Measurements from ENCODE around the gene VGLL2. TPM values are rescaled to one million over a fixed set of nuclear protein-coding genes. Genes with fewer than 3 reads are reported as not detected.

VGLL2 gene
- total and polyA plus RNA-seq, 3 experiments from 2014 or later, result not detected

- DNase-seq, result no peak
- ChIA-PET POLR2A (no interaction called here), CTCF (no interaction called here)
- H3K9me3 ChIP-seq (ENCODE audit: low read length), result no peaks in the 10 kb centered on the region
- no peaks in the 10 kb centered on the region for H3K36me3 Mint-ChIP-seq
- H3K27me3 Mint-ChIP-seq, result peaks cover 6 to 16% of the 10 kb centered on the region in 2 donors
- no peak overlapping the region for H3K4me3 Mint-ChIP-seq
- no peaks in the 10 kb centered on the region for H3K27me3 ChIP-seq (ENCODE audit: insufficient read depth, low read length, poor library complexity, severe bottlenecking)
- H3K4me1 ChIP-seq (ENCODE audit: insufficient read depth, low read length), result no peaks in the 10 kb centered on the region
- no peak overlapping the region for H3K27ac Mint-ChIP-seq
- H3K4me1 Mint-ChIP-seq, result no peaks in the 10 kb centered on the region
- no peaks in the 10 kb centered on the region for H3K36me3 ChIP-seq (ENCODE audit: insufficient read depth, low read length)
- H3K9me3 Mint-ChIP-seq, result peaks cover 0 to 2% (median 0%) of the 10 kb centered on the region in 5 donors
- H3K27ac ChIP-seq (ENCODE audit: low read depth, low read length), result no peak overlapping the region
- H3K4me3 ChIP-seq (ENCODE audit: low read length), result no peak overlapping the region
Observed at GRCh38 chr6:117309069-117309468, 43.7 kb downstream of the VGLL2 start.

DNA sequence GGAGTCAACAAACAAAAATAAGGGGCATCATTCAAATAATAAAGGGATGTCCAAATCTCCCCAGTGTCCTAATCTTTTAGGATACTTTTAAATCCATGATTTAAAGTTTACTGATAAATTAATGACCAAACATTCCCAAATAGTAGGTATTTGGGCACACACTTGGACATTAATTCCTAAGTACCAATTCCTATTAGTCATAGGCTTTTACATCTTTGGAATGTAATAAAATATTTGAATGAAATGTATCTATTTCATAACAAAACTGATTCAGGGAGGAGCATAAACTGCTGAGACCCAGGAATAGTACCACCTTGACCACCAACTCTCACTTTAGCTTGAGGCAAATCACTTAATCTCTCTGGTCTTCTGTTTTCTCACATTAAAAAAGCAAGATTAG, 44.3 kb downstream of the VGLL2 start:
- H3K4me1 ChIP-seq (ENCODE audit: insufficient read depth, low read length), result no peaks in the 10 kb centered on the region

GRCh38 chr6:117311310-117311709, 46.0 kb downstream of the VGLL2 start:
- POLR2A ChIA-PET, result no interaction called here
- no peaks in the 10 kb centered on the region for H3K36me3 ChIP-seq (ENCODE audit: insufficient read depth, low read length)
- CTCF ChIA-PET, result no interaction called here

More for the DNA sequence above, 44.3 kb downstream of the VGLL2 start:
- H3K9me3 Mint-ChIP-seq, result peaks cover 0 to 2% (median 0%) of the 10 kb centered on the region in 5 donors
- Histone ChIP-seq H3K36me3 (ENCODE audit: insufficient read depth, low read length) (no peaks in the 10 kb centered on the region), H3K27ac (ENCODE audit: low read depth, low read length) (no peak overlapping the region), H3K9me3 (ENCODE audit: low read length) (no peaks in the 10 kb centered on the region), H3K4me3 (ENCODE audit: low read length) (no peak overlapping the region), H3K27me3 (ENCODE audit: insufficient read depth, low read length, poor library complexity, severe bottlenecking) (no peaks in the 10 kb centered on the region)
- POLR2A ChIA-PET, result no interaction called here
- no peak for DNase-seq
- no peak overlapping the region for H3K4me3 Mint-ChIP-seq
- CTCF ChIA-PET, result no interaction called here
- peaks cover 6 to 16% of the 10 kb centered on the region in 2 donors for H3K27me3 Mint-ChIP-seq
- no peaks in the 10 kb centered on the region for H3K4me1 Mint-ChIP-seq
- H3K27ac Mint-ChIP-seq, result no peak overlapping the region
- H3K36me3 Mint-ChIP-seq, result no peaks in the 10 kb centered on the region

GRCh38 chr6:117311726-117312125, 46.4 kb downstream of the VGLL2 start:
- no peak for DNase-seq
- Histone ChIP-seq H3K4me3 (ENCODE audit: low read length) (no peak overlapping the region), H3K4me1 (ENCODE audit: insufficient read depth, low read length) (no peaks in the 10 kb centered on the region), H3K36me3 (ENCODE audit: insufficient read depth, low read length) (no peaks in the 10 kb centered on the region), H3K27me3 (ENCODE audit: insufficient read depth, low read length, poor library complexity, severe bottlenecking) (no peaks in the 10 kb centered on the region), H3K9me3 (ENCODE audit: low read length) (no peaks in the 10 kb centered on the region), H3K27ac (ENCODE audit: low read depth, low read length) (no peak overlapping the region)
- ChIA-PET POLR2A (no interaction called here), CTCF (no interaction called here)
- Mint-ChIP-seq H3K36me3 (no peaks in the 10 kb centered on the region), H3K4me1 (no peaks in the 10 kb centered on the region), H3K27ac (no peak overlapping the region), H3K4me3 (no peak overlapping the region), H3K27me3 (peaks cover 8 to 9% of the 10 kb centered on the region in 2 donors), H3K9me3 (peaks cover 0 to 2% (median 0%) of the 10 kb centered on the region in 5 donors)

More at GRCh38 chr6:117311310-117311709, 46.0 kb downstream of the VGLL2 start:
- Histone ChIP-seq H3K27me3 (ENCODE audit: insufficient read depth, low read length, poor library complexity, severe bottlenecking) (no peaks in the 10 kb centered on the region), H3K9me3 (ENCODE audit: low read length) (no peaks in the 10 kb centered on the region), H3K4me1 (ENCODE audit: insufficient read depth, low read length) (no peaks in the 10 kb centered on the region), H3K4me3 (ENCODE audit: low read length) (no peak overlapping the region), H3K27ac (ENCODE audit: low read depth, low read length) (no peak overlapping the region)
- DNase-seq, result no peak
- no peaks in the 10 kb centered on the region for H3K36me3 Mint-ChIP-seq
- H3K27me3 Mint-ChIP-seq, result peaks cover 8% of the 10 kb centered on the region in 2 donors
- H3K4me1 Mint-ChIP-seq, result no peaks in the 10 kb centered on the region
- H3K9me3 Mint-ChIP-seq, result peaks cover 0 to 2% (median 0%) of the 10 kb centered on the region in 5 donors
- no peak overlapping the region for H3K27ac Mint-ChIP-seq
- no peak overlapping the region for H3K4me3 Mint-ChIP-seq

GRCh38 chr6:117317261-117317660, 51.9 kb downstream of the VGLL2 start:
- ChIA-PET POLR2A (no interaction called here), CTCF (no interaction called here)
- Mint-ChIP-seq H3K36me3 (no peaks in the 10 kb centered on the region), H3K4me3 (no peak overlapping the region), H3K9me3 (no peaks in the 10 kb centered on the region), H3K4me1 (no peaks in the 10 kb centered on the region), H3K27ac (no peak overlapping the region), H3K27me3 (peaks cover 4 to 12% of the 10 kb centered on the region in 2 donors)
- Histone ChIP-seq H3K27ac (ENCODE audit: low read depth, low read length) (no peak overlapping the region), H3K4me1 (ENCODE audit: insufficient read depth, low read length) (no peaks in the 10 kb centered on the region), H3K4me3 (ENCODE audit: low read length) (no peak overlapping the region), H3K9me3 (ENCODE audit: low read length) (no peaks in the 10 kb centered on the region), H3K27me3 (ENCODE audit: insufficient read depth, low read length, poor library complexity, severe bottlenecking) (no peaks in the 10 kb centered on the region), H3K36me3 (ENCODE audit: insufficient read depth, low read length) (no peaks in the 10 kb centered on the region)
- DNase-seq, result no peak

Other genes starting within 250 kb of the VGLL2 start
- gene ROS1, start 160.4 kb downstream of the VGLL2 start, total RNA-seq, result not detected
- not detected for gene ROS1, start 160.4 kb downstream of the VGLL2 start, polyA plus RNA-seq
- 1 to 10 TPM; 4.1 to 4.8 TPM for gene DCBLD1, start 217.1 kb downstream of the VGLL2 start, total RNA-seq
- gene DCBLD1, start 217.1 kb downstream of the VGLL2 start, polyA plus RNA-seq, result 3.3 TPM